NCI-H345 (cell line): ENCODE measurements around the gene CD79A.
"Not testable (repeated sequence)": the region's sequence is repeated elsewhere in the genome, so short reads cannot be mapped to it uniquely, and the experiment has no call there.

Experiments used
- DNase-seq: peaks from one replicate; lab custom pipeline; 2025; lab: John Stamatoyannopoulos, UW

Gene CD79A

GRCh38 chr19:41905273-41906002 is 28.4 kb downstream of the CD79A start:
- no peak for DNase-seq

DNA sequence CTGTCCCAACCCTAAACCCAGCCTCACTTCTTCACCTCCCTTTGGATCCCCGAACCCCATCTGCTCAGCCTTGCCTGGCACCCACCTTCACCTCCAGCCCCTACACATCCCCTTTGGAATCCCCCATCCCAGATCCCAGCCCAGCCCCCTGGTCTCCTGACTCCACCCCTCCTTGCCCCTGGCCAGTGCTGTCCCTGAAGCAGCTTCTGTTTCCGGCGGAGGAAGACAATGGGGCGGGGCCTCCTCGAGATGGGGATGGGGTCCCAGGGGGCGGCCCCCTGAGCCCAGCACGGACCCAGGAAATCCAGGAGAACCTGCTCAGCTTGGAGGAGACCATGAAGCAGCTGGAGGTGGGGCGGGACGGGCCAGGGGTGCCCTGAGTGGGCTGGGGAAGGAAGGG is 29.2 kb downstream of the CD79A start:
- DNase-seq = no peak

DNA sequence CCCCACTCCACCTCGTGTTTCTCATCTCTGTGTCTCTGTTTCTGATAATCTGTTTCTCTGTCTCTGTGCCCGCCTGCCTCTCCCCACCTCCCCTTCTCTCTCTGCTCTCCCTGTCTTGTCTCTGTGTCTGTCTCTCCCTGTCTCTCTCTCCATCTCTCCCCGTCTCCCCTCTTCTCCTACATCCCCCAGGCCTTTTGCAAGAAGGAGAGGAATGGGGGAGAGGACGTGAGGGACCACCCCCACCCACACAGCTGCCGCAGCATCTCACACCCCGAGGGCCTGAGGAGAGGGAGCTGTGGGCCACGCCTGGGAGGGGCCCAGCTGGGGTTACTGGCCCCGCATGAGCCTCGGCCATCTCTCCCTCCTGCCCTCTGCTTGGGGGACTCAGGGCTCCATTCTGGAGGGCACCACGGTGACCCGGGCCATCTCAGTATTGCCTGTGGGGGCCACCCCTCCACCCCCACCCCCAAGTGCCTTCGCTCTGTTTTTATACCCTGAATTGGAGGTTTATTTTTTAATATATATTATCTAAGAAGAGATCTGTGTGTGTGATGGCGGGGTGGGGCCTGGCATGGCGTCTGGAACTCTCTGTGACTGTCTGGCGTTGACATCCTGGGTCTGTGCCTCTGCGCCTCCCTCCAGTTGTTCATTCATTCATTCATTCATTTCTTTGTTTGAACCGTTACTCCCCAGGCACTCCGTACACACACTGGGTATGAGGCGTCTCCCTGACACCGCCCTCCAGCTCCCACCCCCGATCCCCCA is 30.0 kb downstream of the CD79A start:
- DNase-seq = no peak

DNA sequence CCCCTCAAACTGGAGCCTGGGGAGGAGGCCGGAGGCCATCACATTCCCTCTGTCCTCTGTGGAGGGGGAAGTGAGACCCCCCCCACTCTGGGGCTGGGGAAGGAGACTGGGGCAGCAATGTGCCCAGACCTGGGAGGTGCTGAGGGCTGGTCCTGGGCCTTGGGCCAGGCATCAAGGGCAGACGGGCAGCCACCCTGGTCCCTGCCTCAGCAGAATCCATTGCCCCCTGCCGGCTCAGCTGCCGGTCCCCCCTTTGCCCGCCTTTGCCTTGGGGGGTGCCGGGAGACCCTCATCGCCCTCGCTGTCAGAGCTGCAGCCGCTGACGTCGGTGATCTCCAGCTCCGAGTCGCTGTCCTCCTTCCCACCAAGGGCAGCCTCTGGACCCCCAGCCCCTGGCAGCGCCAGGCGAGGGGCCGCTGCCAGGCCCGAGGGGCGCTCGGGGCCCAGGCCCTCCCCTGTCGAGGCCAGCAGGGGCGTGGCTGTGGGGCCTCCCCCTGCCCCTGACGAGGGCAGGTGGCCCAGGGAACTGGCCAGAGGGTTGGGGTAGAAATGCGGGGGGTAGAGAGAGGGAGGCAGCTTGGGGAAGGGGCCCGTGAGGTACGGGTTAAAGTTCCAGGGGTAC is 31.0 kb downstream of the CD79A start:
- DNase-seq = no peak

DNA sequence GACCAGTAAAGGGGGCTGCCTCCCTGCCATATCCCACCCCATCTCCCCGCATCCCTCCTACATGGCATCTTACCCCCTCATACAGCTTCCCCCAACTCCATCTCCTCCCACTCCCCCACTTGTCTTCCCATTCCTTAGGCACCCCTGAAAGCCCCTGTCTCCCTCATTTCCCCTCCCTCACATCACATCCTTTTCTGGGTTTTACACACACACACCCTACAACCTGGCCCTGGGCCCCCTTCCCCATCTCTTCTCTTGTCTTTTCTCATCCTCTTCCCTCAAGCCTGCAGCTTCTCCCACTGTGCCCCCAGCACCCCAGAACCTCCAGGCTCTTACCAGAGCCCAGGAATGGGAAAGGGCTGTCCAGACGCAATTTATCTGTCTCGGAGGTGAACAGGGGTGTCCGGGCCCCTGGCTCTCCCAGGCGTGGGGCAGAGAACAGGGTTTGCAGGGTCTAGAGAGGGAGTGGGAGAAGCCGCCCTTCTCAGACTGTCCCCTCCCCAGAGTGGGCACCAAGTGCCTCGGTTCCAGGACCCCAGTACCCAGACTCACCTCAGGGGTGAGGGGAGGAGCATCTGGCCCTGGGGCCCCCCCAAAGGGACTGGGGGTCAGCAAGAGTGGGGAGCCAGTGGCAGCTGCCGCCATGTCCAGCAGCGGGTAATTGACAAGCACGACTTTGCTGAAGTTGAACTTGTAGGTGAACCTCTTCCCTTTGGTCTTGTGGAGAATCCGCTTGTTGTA is 31.8 kb downstream of the CD79A start:
- DNase-seq = no peak

- DNase-seq = no peak
Measured at GRCh38 chr19:41909706-41910105, 32.6 kb downstream of the CD79A start.

DNA sequence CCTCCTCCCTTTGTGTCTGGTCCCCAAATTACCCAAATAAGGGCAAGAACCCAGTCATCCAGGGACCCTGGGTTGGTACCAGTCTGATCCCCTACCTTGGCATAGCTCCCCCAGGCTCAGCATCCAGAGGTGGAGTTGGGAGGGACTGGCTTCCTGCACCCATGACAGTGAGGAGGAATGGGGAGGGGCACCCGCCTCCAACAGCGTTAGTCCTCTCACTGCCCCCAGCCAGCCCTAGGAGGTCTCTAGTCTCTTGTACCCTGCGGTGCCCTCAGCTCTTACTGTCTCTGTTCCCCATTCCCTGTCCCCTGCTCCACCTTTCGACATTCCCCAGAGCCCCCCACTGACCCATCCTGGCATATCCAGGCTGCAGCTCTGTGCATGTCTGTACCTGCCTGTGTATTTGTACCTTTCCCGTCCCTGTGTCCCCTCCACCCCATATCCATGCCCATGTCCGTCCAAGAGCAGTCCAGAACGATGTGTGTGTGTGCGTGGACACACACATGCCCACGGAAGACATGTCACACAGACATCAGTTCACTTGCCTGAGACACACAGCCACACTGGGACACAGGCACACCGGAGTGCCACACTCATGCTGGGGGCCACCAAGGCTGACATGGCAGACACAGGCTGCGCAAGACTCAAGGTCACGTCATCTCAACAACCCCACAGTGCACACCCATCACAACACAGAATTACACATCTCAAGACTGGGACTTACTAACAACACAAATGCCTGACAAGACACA is 33.3 kb downstream of the CD79A start:
- DNase-seq = no peak

GRCh38 chr19:41910992-41911888 is 34.2 kb downstream of the CD79A start:
- DNase-seq = no peak

DNA sequence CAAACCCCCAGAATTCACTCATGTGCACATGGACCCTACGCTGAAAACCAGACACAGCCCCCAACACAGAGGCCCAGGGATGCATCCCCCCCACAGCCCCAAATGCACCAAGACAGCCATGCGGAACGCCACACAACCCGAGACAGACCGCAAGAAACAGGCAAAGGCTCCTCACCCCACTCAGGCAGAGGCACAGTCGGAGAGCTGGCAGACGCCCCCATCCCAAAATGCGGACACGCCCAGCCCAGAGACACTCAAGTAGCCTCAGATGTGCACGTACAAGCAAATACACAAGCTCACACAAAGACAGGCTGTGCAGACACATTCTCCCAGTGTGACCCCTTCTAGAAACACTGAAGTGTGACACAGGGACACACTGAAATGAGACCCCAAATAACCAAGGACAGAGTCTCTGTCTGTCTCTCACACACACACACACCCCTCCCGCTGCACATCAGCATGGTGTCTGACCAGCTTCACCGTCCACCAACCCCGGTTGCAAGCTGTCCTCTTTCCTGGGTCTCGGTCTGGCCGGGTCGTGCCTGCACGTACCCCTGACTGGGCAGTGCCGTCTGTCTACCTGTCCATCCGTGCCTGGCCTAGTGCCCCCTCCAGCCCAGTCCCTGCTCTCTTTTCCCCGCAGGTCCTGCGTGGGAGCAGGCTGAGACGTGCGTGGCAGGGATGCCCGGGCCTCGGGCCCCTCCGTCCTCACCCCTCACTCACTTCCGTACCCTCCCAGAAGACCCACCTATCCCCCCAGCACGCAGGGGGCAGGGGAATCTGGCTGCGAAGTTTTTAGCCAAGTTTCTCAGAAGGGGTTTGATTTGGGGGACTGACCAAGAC is 35.0 kb downstream of the CD79A start:
- DNase-seq = no peak

DNA sequence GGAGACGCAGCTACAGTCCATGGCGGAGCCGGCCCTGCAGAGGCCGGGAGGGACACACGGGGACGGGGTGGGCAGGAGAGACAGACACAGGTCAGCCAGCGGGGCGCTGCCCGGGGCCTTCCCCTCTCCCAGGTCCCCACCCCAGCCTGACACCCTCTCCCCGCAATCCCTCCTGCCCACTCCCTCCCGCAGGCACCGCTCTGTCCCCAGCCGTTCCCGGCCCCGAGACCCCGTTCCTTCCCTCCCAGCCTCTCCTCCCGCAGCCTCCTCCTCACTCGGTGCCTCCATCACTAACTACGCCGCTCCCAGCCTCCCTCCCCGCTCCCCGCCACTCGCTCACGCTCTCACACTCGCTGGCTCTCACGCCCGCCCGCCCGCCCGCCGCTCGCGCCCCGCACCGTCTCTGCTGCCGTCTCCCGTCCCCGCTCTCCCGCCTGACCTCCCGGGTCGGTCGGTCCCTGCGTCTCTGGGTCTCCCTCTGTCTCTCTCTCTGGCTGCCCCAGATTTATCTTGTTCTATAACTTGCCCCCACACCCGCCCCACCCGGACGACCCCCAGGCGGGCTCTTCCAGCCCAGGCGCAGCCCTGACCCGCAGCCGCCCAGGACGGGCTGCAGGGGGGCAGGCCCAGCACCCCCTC is 35.9 kb downstream of the CD79A start:
- DNase-seq = no peak

GRCh38 chr19:41913538-41914423 is 36.7 kb downstream of the CD79A start:
- no peak for DNase-seq

DNA sequence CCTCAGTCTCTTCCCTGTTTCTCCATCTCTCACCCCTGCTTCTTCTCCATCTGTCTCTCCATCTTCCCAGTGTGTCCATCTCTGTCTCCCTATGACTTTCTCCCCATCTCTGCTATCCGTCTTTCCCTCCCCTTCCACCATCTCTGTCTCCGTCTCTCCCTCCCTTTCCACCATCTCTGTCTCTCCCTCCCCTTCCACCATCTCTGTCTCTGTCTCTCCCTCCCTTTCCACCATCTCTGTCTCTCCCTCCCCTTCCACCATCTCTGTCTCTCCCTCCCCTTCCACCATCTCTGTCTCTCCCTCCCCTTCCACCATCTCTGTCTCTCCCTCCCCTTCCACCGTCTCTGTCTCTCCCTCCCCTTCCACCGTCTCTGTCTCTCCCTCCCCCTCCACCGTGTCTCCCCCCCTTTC is 37.4 kb downstream of the CD79A start:
- not testable (repeated sequence) for DNase-seq

DNA sequence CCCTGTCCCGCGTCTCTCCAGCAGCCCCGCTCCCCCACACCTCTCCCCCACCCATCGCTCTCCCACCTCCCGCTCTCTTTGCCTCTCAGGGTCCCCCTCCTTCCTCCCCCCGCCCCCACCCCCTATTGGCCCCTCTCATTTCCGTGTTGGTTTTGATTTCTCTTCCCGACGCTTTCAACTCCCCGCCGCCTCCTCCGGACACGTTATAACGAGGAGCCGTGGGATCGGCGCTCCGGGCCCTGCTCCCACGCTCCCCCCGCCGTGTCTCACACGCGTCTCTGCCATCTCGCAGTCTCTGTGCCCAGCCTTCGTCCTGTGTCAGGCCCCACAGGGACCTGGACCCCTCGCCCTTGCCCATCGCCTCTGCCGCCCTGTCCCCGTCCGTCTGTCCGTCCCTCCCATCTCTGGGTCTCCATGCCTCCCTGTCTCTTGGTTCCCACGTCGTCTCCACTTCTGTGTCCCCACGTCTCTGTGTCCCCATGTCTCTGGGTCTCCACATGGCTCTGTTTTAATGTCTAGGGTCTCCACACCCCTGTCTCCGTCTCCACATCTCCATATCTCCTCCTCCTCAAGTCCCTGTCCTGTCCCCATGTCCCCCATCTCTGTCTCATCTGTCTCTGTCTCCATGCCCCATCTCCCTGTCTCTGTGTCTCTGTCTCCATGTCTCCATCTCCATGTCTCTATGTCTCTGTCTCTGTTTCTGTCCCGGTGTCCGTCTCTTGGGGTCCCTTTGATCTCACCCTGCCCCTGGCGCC is 38.1 kb downstream of the CD79A start:
- DNase-seq = no peak

- DNase-seq = no peak
Measured at GRCh38 chr19:41915776-41916414, 38.8 kb downstream of the CD79A start.

DNA sequence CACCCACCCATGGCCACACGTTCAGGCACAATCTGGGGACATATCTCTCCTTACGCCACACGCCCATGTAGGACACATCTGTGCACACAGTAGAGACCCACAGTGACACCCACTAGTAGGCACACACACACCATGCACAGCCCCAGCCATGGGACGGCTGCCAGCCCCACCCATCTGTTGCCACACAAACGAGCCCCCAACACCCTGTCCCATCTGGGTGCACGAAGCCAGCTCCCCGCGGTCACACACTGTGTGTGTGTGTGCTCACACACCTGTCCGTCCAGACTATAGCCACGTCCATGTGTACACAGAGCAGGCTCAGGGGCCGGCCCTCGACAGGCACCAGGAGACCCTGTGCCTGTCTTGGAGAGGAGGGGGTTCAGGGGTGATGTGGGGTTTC is 40.6 kb downstream of the CD79A start:
- no peak for DNase-seq

DNA sequence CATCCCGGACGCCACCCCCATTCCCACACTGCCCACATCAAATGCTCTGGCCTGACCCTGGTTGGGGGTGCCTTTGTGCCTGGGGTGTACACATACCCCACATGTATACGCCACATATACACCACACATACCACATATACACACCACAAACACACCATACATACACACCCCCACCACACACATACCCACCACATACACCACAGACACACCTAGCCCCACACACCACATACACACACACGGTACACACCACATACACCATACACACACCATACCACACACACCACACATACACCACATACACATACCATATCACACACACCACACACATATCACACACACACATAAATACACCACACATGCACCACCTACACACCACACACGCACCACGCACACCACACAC is 41.0 kb downstream of the CD79A start:
- no peak for DNase-seq

DNA sequence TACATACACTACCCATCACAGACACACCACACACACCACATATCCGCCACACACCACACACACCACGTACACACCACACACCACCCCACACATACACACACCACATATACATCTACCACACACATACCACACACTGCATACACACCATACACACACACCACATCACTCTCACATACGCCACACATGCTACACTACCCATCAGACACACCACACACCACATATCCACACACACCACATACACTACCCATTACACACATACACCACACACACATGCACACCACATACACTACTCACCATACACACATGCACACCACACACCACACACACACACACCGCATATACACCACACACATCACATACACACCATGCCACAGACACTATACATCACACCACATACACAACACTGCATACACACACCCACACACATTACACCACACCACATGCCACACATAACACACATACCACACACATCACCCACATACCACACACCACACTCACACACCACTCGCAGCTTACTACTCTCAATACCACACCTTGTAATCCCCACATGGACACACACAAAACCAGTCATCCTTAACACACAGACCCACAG is 41.7 kb downstream of the CD79A start:
- no peak for DNase-seq
